HCT116 (cell line): ENCODE data around the gene ABHD2.

Source experiments
- ELF1 ChIP-seq: IDR thresholded peaks from 2 replicates; pipeline ENCODE4 v1.6.1; 2012; ENCODE audit warnings: low read depth, borderline replicate concordance
- POLR2AphosphoS5 ChIP-seq: IDR thresholded peaks from 2 replicates; pipeline ENCODE4 v1.6.1; 2011; ENCODE audit warnings: mild to moderate bottlenecking, low read depth, low read length, moderate library complexity

- TF ChIP-seq POLR2AphosphoS5 (no peak), ELF1 (no peak)
Measured at GRCh38 chr15:89205991-89206585, 117.8 kb downstream of the ABHD2 start.
